Measurements from ENCODE around the gene TMEM87B. TPM values are rescaled to one million over a fixed set of nuclear protein-coding genes. Genes with fewer than 3 reads are reported as not detected.
"Not testable (repeated sequence)": the region's sequence is repeated elsewhere in the genome, so short reads cannot be mapped to it uniquely, and the experiment has no call there.

Gene TMEM87B
- total RNA-seq, 1 experiment from 2014 or later = 41.6 TPM

- DNase-seq (ENCODE audit: low spot score) = peak; percentile 53
These were observed 66.7 kb downstream of the TMEM87B start for GRCh38 chr2:112121682-112122254.

DNA sequence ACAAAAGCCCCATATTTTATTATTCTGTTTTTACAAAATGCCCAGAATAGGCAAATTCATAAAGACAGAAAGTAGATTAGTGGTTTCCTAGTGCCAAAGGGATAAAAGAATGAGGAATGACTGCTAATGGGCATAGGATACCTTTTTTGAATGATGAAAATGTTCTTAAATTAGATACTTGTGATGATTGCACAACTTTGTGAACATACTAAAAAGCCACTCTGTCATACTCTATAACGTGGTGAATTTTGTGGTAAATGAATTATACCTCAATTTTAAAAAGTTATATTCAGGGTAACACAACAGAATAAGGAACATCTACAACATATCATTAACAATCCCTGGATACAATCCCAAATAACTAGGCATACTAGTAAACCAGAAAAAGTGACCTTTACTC, 74.0 kb downstream of the TMEM87B start:
- no peak for DNase-seq (ENCODE audit: low spot score)

DNA sequence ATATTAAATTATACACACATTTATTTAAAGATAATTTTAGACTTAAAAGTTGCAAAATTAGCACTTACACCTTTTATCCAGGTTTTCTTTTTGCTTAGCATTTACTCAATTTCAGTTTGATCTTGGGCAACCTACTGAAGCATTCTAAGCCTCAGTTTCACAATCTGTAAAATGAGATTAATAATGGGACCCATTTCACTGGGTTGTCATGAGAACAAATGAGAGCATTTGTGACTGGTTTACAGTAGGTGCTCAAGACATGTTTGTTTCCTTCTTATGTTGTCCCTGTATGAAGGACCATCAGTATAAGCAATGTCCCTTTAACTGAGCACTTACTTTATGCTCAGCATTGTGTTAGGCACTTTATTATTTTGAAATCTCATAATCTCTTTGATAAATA, 78.3 kb downstream of the TMEM87B start:
- DNase-seq (ENCODE audit: low spot score) = no peak

GRCh38 chr2:112134120-112134519, 79.1 kb downstream of the TMEM87B start:
- no peak for DNase-seq (ENCODE audit: low spot score)

DNA sequence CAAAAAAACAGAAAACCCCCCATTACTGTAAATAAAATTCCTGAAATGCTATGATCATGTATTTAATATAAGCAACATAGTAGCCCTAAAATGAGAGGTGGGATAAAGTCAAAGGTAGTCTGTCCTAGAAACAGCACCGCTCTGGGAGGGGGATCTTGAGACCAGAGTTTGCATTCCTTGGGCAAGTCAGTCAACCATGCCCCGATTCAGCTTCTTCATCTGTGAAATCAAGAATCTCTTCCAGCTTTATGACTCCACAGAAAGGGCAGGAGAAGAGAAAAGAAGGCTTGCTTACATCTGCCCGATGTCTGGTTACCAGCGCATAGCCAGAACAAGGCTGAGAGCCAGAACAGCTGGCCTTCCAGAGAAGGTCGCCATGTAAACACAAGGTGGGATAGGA, 81.0 kb downstream of the TMEM87B start:
- no peak for DNase-seq (ENCODE audit: low spot score)

GRCh38 chr2:112137516-112138158, 82.6 kb downstream of the TMEM87B start:
- DNase-seq (ENCODE audit: low spot score) = no peak

DNA sequence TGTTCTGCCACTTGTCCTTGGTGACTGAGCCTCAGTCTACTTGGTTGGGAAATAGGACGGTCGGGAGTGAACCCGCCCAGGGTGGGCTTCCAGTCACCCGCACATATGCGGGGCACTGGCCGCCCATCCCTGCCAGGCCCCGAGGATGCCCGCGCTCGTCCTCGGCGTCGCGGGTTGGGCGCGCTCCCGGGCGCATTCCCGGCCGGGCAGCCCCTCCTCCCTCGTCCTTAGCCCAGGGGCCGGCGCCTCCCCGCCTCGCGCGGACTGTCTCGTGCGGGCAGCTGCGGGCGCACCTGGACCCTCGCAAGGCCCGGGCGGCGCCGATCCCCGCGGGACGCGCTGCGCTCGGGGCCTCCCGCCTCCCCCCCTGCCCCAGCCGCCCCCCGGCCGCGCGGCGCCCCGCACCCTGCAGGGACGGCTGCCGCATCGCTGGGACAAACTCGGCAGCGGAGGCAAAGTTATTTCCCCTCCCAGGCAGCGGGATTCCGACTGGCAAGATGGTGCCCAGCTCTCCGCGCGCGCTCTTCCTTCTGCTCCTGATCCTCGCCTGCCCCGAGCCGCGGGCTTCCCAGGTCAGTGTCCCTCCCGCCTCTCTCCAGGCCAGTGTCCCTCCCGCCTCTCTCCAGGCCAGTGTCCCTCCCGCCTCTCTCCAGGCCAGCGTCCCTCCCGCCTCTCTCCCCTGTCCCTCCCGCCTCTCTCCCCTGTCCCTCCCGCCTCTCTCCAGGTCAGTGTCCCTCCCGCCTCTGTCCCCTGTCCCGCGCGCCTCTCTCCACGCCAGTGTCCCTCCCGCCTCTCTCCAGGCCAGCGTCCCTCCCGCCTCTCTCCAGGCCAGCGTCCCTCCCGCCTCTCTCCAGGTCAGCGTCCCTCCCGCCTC, 83.3 kb downstream of the TMEM87B start, which contains the start of gene FBLN7:
FBLN7 (plus strand) TSS at position 227 of the 874 bp plus-strand sequence; CDS start at position 498, 271 bp downstream.
- DNase-seq (ENCODE audit: low spot score) = no peak

GRCh38 chr2:112139033-112139614, 84.1 kb downstream of the TMEM87B start:
- not testable (repeated sequence) for DNase-seq (ENCODE audit: low spot score)

DNA sequence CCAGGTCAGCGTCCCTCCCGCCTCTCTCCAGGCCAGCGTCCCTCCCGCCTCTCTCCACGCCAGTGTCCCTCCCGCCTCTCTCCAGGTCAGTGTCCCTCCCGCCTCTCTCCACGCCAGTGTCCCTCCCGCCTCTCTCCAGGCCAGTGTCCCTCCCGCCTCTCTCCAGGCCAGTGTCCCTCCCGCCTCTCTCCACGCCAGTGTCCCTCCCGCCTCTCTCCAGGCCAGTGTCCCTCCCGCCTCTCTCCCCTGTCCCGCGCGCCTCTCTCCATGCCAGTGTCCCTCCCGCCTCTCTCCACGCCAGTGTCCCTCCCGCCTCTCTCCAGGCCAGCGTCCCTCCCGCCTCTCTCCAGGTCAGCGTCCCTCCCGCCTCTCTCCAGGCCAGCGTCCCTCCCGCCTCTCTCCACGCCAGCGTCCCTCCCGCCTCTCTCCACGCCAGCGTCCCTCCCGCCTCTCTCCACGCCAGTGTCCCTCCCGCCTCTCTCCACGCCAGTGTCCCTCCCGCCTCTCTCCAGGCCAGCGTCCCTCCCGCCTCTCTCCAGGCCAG, 84.7 kb downstream of the TMEM87B start:
- not testable (repeated sequence) for DNase-seq (ENCODE audit: low spot score)

- DNase-seq (ENCODE audit: low spot score) = no peak
These were observed 85.2 kb downstream of the TMEM87B start for GRCh38 chr2:112140205-112140802.

GRCh38 chr2:112140899-112141625, 86.0 kb downstream of the TMEM87B start:
- no peak for DNase-seq (ENCODE audit: low spot score)

GRCh38 chr2:112141626-112142007, 86.5 kb downstream of the TMEM87B start:
- no peak for DNase-seq (ENCODE audit: low spot score)

GRCh38 chr2:112142525-112143078, 87.5 kb downstream of the TMEM87B start:
- DNase-seq (ENCODE audit: low spot score) = no peak

- DNase-seq (ENCODE audit: low spot score) = no peak
These were observed 88.1 kb downstream of the TMEM87B start for GRCh38 chr2:112143150-112143549.

DNA sequence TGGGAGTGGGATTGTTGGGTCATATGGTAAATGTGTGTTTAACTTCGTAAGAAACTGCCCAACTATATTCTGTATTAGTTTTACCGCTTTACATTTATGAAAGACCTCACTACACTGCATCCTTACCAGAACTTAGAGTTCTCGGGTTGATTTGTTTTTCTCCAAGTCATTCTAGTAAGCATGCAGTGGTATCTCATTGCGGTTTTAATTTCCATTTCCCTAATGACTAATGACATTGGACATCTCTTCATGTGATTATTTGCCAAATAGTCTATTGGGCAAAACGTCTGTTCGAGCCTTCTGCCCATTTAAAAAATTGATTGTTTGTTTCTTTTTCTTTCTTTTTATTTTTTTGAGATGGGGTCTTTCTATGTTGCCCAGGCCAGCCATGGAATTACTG, 89.9 kb downstream of the TMEM87B start:
- DNase-seq (ENCODE audit: low spot score) = no peak

- DNase-seq (ENCODE audit: low spot score) = no peak
These were observed 92.5 kb downstream of the TMEM87B start for GRCh38 chr2:112147382-112148168.

GRCh38 chr2:112148477-112148876, 93.4 kb downstream of the TMEM87B start:
- DNase-seq (ENCODE audit: low spot score) = no peak

GRCh38 chr2:112149194-112149593, 94.1 kb downstream of the TMEM87B start:
- no peak for DNase-seq (ENCODE audit: low spot score)

DNA sequence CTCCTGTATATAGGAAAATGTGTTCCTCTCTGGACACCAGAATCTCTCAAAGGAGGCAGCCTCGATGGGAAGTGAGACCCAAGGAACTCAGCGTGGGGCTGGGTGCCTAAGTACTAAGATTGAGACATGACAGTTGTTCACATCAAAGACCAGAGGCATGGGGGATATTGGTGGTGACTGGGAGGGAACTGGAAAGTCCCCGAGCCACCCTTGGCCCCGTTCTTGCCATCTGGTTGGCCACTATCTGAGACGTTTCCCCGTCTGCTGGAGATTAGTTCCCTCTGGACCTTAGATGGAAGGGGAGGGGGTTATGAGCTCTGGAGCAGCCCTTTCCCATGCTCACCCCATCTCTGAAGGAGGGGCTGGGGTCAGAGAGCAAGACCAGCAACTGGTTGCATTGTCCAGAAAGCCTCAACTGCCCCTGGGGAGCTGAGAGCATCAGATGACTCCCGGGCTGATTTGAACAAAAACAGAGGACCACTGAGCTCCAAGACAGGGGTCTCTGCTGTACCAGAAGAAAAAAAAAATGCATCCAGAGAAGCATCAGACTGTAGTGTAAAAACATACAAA, 94.9 kb downstream of the TMEM87B start:
- DNase-seq (ENCODE audit: low spot score) = no peak
